ENCODE measurements around the gene AMBRA1. TPM values are rescaled to one million over a fixed set of nuclear protein-coding genes. Genes with fewer than 3 reads are reported as not detected.
A peak's percentile ranks its signal among the peaks of the same experiment; 100 is the strongest.

AMBRA1 gene
- total RNA-seq, 1 donor from 2014 or later: 11.3 TPM

GRCh38 chr11:46362156-46363030 is 231.4 kb downstream of the AMBRA1 start:
- DNase-seq (ENCODE audit: low read depth) (no peak), FAIRE-seq (no peak)
- Histone ChIP-seq H3K4me3 (ENCODE audit: low read depth, low read length) (no peak overlapping the region), H3K27me3 (ENCODE audit: control insufficient read depth, insufficient read depth, low read length) (no peaks in the 10 kb centered on the region), H3K36me3 (ENCODE audit: control insufficient read depth, insufficient read depth, low read length) (peaks cover 1% of the 10 kb centered on the region)
- TF ChIP-seq CTCF (IDR thresholded peaks at IDR 0.05; ENCODE audit: insufficient read depth, low read length, severe bottlenecking): no peak

- no peaks in the 10 kb centered on the region for H3K27me3 ChIP-seq (ENCODE audit: control insufficient read depth, insufficient read depth, low read length)
- DNase-seq (ENCODE audit: low read depth) (no peak), FAIRE-seq (no peak)
- TF ChIP-seq CTCF (IDR thresholded peaks at IDR 0.05; ENCODE audit: insufficient read depth, low read length, severe bottlenecking): no peak
- no peaks in the 10 kb centered on the region for H3K36me3 ChIP-seq (ENCODE audit: control insufficient read depth, insufficient read depth, low read length)
- no peak overlapping the region for H3K4me3 ChIP-seq (ENCODE audit: low read depth, low read length)
Observed at GRCh38 chr11:46361283-46362155, 232.3 kb downstream of the AMBRA1 start.

- FAIRE-seq: no peak
Observed at GRCh38 chr11:46360878-46361277, 232.9 kb downstream of the AMBRA1 start.

GRCh38 chr11:46359953-46360352 is 233.9 kb downstream of the AMBRA1 start:
- TF ChIP-seq CTCF (IDR thresholded peaks at IDR 0.05; ENCODE audit: insufficient read depth, low read length, severe bottlenecking): no peak
- H3K4me3 ChIP-seq (ENCODE audit: low read depth, low read length): no peak overlapping the region
- peaks cover 4% of the 10 kb centered on the region for H3K36me3 ChIP-seq (ENCODE audit: control insufficient read depth, insufficient read depth, low read length)
- DNase-seq (ENCODE audit: low read depth): no peak
- H3K27me3 ChIP-seq (ENCODE audit: control insufficient read depth, insufficient read depth, low read length): no peaks in the 10 kb centered on the region
- no peak for FAIRE-seq

More at GRCh38 chr11:46360878-46361277, 232.9 kb downstream of the AMBRA1 start:
- no peak for DNase-seq (ENCODE audit: low read depth)
- no peak for TF ChIP-seq CTCF (IDR thresholded peaks at IDR 0.05; ENCODE audit: insufficient read depth, low read length, severe bottlenecking)
- Histone ChIP-seq H3K27me3 (ENCODE audit: control insufficient read depth, insufficient read depth, low read length) (no peaks in the 10 kb centered on the region), H3K36me3 (ENCODE audit: control insufficient read depth, insufficient read depth, low read length) (peaks cover 4% of the 10 kb centered on the region), H3K4me3 (ENCODE audit: low read depth, low read length) (no peak overlapping the region)

- no peak for TF ChIP-seq CTCF (IDR thresholded peaks at IDR 0.05; ENCODE audit: insufficient read depth, low read length, severe bottlenecking)
- H3K4me3 ChIP-seq (ENCODE audit: low read depth, low read length): peak overlapping the region; percentile 20
Observed at GRCh38 chr11:46357483-46357936, 236.3 kb downstream of the AMBRA1 start.

More at GRCh38 chr11:46357483-46357936, 236.3 kb downstream of the AMBRA1 start:
- FAIRE-seq: no peak
- Histone ChIP-seq H3K27me3 (ENCODE audit: control insufficient read depth, insufficient read depth, low read length) (no peaks in the 10 kb centered on the region), H3K36me3 (ENCODE audit: control insufficient read depth, insufficient read depth, low read length) (peaks cover 4% of the 10 kb centered on the region)
- DNase-seq (ENCODE audit: low read depth): peak; percentile 67
